UCSD-AML1 (cell line): Measurements from ENCODE around the gene EML6.

Source experiments
- DNase-seq: peaks from one replicate; lab custom pipeline; 2025; ENCODE audit not compliant: unreplicated experiment; lab: John Stamatoyannopoulos, UW

EML6 gene

DNA sequence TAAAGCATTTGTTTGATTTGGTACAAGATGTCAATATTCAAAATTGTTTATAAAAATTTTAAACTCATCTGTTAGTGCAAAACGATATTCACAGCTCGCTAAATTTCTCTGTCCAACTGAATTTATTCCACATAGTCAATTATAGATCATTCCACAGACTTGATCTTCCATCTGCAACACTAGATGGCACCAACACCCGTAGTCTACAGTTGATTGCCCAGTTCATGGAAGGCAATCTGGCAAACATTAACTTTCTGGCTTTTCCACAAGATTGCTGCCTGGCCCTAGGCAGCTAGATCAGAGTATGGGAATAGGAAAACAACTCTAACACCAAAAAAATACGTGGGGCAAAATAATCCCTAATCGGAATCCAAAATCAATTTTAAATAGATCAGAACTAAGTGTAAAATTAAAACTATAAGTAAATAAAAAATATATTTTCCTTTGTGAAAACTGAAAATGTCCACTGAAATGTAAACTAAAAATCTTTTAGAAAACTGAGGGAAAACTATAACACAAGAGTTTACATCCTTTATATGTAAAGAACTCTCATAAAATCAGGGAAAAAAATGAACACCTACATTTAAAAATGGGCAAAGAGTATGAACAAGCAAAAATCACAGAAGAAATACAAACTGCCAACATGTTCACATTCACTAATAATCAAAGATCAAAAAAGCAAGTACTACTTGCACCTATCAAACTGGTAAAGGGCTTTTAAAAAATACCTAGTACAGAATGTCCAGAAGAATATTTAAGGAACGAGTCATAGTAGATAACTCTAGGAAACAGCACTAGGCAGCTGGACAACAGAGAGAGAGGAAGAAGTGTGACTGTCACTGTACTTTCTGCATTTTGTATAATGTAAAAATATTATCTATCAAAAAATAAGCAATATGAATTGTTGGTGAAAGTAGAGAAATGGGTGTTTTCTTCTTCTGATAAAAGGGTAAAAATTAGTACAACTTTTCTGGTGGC, 291.8 kb downstream of the EML6 start:
- no peak for DNase-seq

DNA sequence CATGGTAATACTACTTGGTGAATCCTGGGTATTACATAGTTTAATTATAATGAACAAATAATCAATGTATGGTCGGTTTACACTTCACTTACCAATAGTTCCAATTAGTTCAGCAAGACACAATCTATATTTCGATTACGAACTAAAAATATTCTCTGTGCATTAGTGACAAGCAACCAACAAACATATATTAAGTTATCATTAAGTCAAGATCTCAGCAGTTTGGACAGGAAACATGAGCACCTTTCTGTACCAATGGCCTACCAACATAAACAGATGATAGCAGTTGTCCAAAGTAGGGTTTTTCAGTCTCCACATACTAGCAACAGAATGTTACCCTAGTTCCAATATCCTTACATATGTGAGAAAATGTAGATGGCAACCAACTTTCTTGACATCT, 294.0 kb downstream of the EML6 start:
- no peak for DNase-seq

DNA sequence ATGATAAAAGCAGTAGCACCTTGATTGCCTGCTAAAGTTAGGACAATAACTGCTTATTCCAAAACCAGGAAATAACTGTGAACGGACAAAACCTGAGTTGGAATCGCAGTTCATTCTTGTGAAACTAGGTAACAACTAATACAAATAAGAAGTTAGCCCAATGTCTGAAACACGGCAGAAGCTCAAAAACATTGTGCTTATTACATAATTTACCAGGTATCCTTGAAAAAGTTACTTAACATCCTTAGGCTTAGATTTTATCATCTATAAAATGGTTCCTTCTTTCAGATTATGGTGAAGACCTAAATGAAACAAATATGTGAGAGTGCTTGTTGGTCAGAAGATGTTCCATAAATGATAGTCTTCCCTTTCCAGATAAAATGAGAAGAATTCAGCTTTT, 294.4 kb downstream of the EML6 start:
- no peak for DNase-seq

DNA sequence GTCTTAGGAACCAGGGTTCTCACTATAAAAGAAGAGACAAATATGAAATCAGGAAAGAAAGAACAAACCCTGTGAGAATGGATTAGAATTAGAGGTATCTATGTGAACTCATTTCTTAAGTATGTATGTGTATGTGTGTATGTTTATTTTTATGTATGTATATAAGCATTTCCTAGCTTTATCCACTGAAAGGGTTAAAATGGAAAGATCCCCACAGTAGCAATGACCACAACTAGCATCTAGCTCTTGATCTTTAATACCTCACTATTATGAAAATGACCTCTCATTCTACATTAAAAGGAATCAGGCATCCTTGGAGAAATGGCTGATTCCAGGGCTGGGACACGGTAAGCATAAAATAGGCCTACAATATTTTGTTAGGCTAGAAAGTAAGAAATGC, 295.2 kb downstream of the EML6 start:
- no peak for DNase-seq

GRCh38 chr2:55019526-55020258, 296.2 kb downstream of the EML6 start:
- DNase-seq, result no peak
